Measurements from ENCODE around the gene ZBTB40. TPM values are rescaled to one million over a fixed set of nuclear protein-coding genes. Genes with fewer than 3 reads are reported as not detected.

Gene ZBTB40
- total and polyA plus RNA-seq, 10 of the 15 experiments (the other 5 are each of a cell fraction or from before 2014, with no cell fraction given): 1.9 to 14.4 (median 9.0) TPM

DNA sequence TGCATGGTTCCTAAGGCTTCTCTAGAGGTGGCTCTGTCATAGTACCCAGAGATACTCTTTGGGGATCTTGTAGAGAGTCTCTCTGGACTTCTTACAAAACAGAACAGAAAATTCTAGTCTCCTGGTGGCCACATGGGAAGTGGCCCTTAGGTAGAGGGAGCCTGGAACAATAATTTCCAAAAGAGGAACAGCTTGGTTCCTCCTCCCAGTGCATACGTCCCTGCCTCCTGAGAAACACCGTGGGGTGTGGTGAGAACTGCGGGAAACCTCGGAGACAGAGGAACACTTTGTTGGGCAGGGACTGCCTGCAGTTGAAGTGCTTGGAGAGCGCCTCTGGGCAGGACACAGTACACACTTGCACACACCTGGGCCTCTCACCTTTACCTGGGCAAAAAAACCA lies 72.8 kb downstream of the ZBTB40 start:
- Histone ChIP-seq H3K9me3 (replicated peaks; ENCODE audit: control insufficient read depth, insufficient read depth, low read length) (no peaks in the 10 kb centered on the region), H3K27me3 (replicated peaks in 1 of 2; ENCODE audit: control insufficient read depth in 2 of 2, insufficient read depth in 2 of 2, low read length in 1 of 2) (no peaks in the 10 kb centered on the region), H3K79me2 (ENCODE audit: control insufficient read depth, insufficient read depth, low read length) (no peaks in the 10 kb centered on the region), H4K20me1 (ENCODE audit: control insufficient read depth, insufficient read depth) (no peaks in the 10 kb centered on the region), H3K4me1 (ENCODE audit: control insufficient read depth, insufficient read depth, low read length) (no peaks in the 10 kb centered on the region), H3K4me3 (no peak overlapping the region), H2AFZ (ENCODE audit: control insufficient read depth, low read depth, low read length) (no peak overlapping the region), H3K27ac (ENCODE audit: control insufficient read depth, insufficient read depth) (no peak overlapping the region), H3K9ac (ENCODE audit: control insufficient read depth, insufficient read depth, low read length) (no peak overlapping the region), H3K36me3 (ENCODE audit: control insufficient read depth in 2 of 2, insufficient read depth in 2 of 2, low read length in 1 of 2) (peaks cover 12 to 17% of the 10 kb centered on the region in 2 experiments; a peak in 3 of 4 replicates), H3K4me2 (ENCODE audit: control insufficient read depth, insufficient read depth) (no peak overlapping the region)
- intact Hi-C loops (cut with micrococcal nuclease; ENCODE audit: unreplicated experiment) (no loop called here), in situ Hi-C loops (cut with MboI) (no loop called here)
- POLR2A ChIA-PET: no interaction called here
- no peak for DNase-seq (ENCODE audit: low read depth, low spot score)
- WGBS (ENCODE audit: insufficient coverage, insufficient replicate concordance, low lambda C conversion rate, missing lambda C conversion rate): 94% methylated on average over 5 of the region's 5 CpGs
- CTCF ChIA-PET: no interaction called here
- no peak for ATAC-seq
- RAD21 ChIA-PET (ENCODE audit: unreplicated experiment): no interaction called here
- SMC1A ChIA-PET (ENCODE audit: uncharacterized antibody, unreplicated experiment): no interaction called here
- FAIRE-seq: no peak
- no TSS peak for BruUV-seq (replicated peaks)
- TF ChIP-seq SP1 (IDR thresholded peaks at IDR 0.05; ENCODE audit: low read depth, low read length) (no peak), MYC (IDR thresholded peaks at IDR 0.05; ENCODE audit: insufficient read depth, insufficient read length, insufficient replicate concordance, low read length, severe bottlenecking) (no peak), RFX5 (IDR thresholded peaks at IDR 0.05; ENCODE audit: low read depth, low read length) (no peak)
- TF ChIP-seq, protein P1, sequence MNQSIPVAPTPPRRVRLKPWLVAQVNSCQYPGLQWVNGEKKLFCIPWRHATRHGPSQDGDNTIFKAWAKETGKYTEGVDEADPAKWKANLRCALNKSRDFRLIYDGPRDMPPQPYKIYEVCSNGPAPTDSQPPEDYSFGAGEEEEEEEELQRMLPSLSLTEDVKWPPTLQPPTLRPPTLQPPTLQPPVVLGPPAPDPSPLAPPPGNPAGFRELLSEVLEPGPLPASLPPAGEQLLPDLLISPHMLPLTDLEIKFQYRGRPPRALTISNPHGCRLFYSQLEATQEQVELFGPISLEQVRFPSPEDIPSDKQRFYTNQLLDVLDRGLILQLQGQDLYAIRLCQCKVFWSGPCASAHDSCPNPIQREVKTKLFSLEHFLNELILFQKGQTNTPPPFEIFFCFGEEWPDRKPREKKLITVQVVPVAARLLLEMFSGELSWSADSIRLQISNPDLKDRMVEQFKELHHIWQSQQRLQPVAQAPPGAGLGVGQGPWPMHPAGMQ (IDR thresholded peaks at IDR 0.05; ENCODE audit: borderline replicate concordance): no peak

DNA sequence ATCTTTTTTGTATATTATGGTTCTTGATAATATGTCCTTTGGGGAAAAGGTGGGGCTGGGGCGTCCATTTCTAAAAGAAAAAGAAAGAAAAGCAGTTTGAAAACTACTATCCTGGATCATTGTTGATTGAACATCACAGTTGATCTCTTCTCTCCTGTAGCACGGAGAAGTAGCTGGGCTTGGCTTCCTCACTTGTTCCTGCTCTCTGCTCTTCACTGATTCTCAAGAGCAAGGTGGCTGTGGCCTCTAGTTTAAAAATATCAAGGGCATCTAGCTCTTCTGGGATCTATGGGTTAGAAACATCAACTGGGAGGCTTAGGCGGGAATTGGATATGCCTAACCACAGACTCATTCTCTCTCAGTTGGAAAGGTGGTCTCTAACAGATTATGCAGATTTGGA lies 73.6 kb downstream of the ZBTB40 start:
- FAIRE-seq: no peak
- RAD21 ChIA-PET (ENCODE audit: unreplicated experiment): no interaction called here
- no peak overlapping the region for H3K4me3 ChIP-seq
- TF ChIP-seq NFXL1 (IDR thresholded peaks at IDR 0.05; ENCODE audit: borderline replicate concordance): no peak
- TF ChIP-seq, protein P2, sequence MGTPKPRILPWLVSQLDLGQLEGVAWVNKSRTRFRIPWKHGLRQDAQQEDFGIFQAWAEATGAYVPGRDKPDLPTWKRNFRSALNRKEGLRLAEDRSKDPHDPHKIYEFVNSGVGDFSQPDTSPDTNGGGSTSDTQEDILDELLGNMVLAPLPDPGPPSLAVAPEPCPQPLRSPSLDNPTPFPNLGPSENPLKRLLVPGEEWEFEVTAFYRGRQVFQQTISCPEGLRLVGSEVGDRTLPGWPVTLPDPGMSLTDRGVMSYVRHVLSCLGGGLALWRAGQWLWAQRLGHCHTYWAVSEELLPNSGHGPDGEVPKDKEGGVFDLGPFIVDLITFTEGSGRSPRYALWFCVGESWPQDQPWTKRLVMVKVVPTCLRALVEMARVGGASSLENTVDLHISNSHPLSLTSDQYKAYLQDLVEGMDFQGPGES (IDR thresholded peaks at IDR 0.05): no peak
- TF ChIP-seq HDAC6 (IDR thresholded peaks at IDR 0.05; ENCODE audit: unreplicated experiment): no peak
- no peak for TF ChIP-seq SMARCA5 (IDR thresholded peaks at IDR 0.05)
- TF ChIP-seq, protein P3, sequence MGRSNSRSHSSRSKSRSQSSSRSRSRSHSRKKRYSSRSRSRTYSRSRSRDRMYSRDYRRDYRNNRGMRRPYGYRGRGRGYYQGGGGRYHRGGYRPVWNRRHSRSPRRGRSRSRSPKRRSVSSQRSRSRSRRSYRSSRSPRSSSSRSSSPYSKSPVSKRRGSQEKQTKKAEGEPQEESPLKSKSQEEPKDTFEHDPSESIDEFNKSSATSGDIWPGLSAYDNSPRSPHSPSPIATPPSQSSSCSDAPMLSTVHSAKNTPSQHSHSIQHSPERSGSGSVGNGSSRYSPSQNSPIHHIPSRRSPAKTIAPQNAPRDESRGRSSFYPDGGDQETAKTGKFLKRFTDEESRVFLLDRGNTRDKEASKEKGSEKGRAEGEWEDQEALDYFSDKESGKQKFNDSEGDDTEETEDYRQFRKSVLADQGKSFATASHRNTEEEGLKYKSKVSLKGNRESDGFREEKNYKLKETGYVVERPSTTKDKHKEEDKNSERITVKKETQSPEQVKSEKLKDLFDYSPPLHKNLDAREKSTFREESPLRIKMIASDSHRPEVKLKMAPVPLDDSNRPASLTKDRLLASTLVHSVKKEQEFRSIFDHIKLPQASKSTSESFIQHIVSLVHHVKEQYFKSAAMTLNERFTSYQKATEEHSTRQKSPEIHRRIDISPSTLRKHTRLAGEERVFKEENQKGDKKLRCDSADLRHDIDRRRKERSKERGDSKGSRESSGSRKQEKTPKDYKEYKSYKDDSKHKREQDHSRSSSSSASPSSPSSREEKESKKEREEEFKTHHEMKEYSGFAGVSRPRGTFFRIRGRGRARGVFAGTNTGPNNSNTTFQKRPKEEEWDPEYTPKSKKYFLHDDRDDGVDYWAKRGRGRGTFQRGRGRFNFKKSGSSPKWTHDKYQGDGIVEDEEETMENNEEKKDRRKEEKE (IDR thresholded peaks at IDR 0.05): no peak
- TF ChIP-seq ZNF217 (IDR thresholded peaks at IDR 0.05): no peak
- TF ChIP-seq NFYA (IDR thresholded peaks at IDR 0.05; ENCODE audit: borderline replicate concordance, low read depth, low read length): no peak
- no peak for TF ChIP-seq BMI1 (IDR thresholded peaks at IDR 0.05; ENCODE audit: borderline replicate concordance)
- TF ChIP-seq BHLHE40 (IDR thresholded peaks at IDR 0.05; ENCODE audit: borderline replicate concordance in 1 of 2, low read depth in 2 of 2, low read length in 1 of 2): no peak
- TF ChIP-seq KAT2A (conservative IDR thresholded peaks at IDR 0.05; ENCODE audit: control insufficient read depth, low read depth, low read length): no peak

More for the DNA sequence above, 73.6 kb downstream of the ZBTB40 start:
- DNase-seq (ENCODE audit: low read depth, low spot score) (no peak), ATAC-seq (no peak)
- Histone ChIP-seq H3K36me3 (ENCODE audit: control insufficient read depth in 2 of 2, insufficient read depth in 2 of 2, low read length in 1 of 2) (peaks cover 9 to 17% of the 10 kb centered on the region in 2 experiments; a peak in 3 of 4 replicates), H3K9me3 (replicated peaks; ENCODE audit: control insufficient read depth, insufficient read depth, low read length) (no peaks in the 10 kb centered on the region), H3K79me2 (ENCODE audit: control insufficient read depth, insufficient read depth, low read length) (no peaks in the 10 kb centered on the region), H3K27ac (ENCODE audit: control insufficient read depth, insufficient read depth) (no peak overlapping the region), H3K4me2 (ENCODE audit: control insufficient read depth, insufficient read depth) (no peak overlapping the region), H3K27me3 (replicated peaks in 1 of 2; ENCODE audit: control insufficient read depth in 2 of 2, insufficient read depth in 2 of 2, low read length in 1 of 2) (no peaks in the 10 kb centered on the region), H2AFZ (ENCODE audit: control insufficient read depth, low read depth, low read length) (no peak overlapping the region), H4K20me1 (ENCODE audit: control insufficient read depth, insufficient read depth) (no peaks in the 10 kb centered on the region), H3K4me1 (ENCODE audit: control insufficient read depth, insufficient read depth, low read length) (no peaks in the 10 kb centered on the region), H3K9ac (ENCODE audit: control insufficient read depth, insufficient read depth, low read length) (no peak overlapping the region)
- WGBS (ENCODE audit: insufficient coverage, insufficient replicate concordance, low lambda C conversion rate, missing lambda C conversion rate): 63% methylated on average over 3 of the region's 3 CpGs
- no TSS peak for BruUV-seq (replicated peaks)
- POLR2A ChIA-PET: interaction anchor here (0.6 kb wide), 1 partner anchor 21 kb away, joined by 3 read pairs; no protein-coding TSS in a partner anchor
- in situ Hi-C loops (cut with MboI) (no loop called here), intact Hi-C loops (cut with micrococcal nuclease; ENCODE audit: unreplicated experiment) (no loop called here)
- CTCF ChIA-PET: no interaction called here
- SMC1A ChIA-PET (ENCODE audit: uncharacterized antibody, unreplicated experiment): no interaction called here

All from GM12878 (cell line).